CD8-positive, alpha-beta memory T cell (primary cell): Measurements from ENCODE around the gene FAM110D. TPM values are rescaled to one million over a fixed set of nuclear protein-coding genes. Genes with fewer than 3 reads are reported as not detected.
A peak's percentile ranks its signal among the peaks of the same experiment; 100 is the strongest.

ENCODE experiments used
- CTCF ChIA-PET: fragments of 350-600 bp; sonication (Branson Sonifier 250); formaldehyde crosslinking; loops from one replicate; lab custom pipeline; 2021; ENCODE audit warnings: antibody characterized with exemption; lab: Charles Lee
- POLR2A ChIA-PET: fragments of 350-600 bp; sonication (Branson Sonifier 250); formaldehyde crosslinking; loops from one replicate; lab custom pipeline; 2021; ENCODE audit warnings: antibody characterized with exemption; lab: Charles Lee
- DNase-seq, 5 donors: peaks; one replicate each; pipeline versions ENCODE4 v3.0.0 to v3.0.0-alpha.2; 2020 to 2022; ENCODE audit warnings: mixed read lengths in 1 of 5
- H3K27ac ChIP-seq: one replicate; pipeline ENCODE4 v1.7.0; 2013; ENCODE audit warnings: low read depth, mild to moderate bottlenecking, low read length, moderate library complexity
- H3K27me3 ChIP-seq: 2 replicates; pipeline ENCODE4 v1.7.0; 2013; ENCODE audit warnings: low read length, mild to moderate bottlenecking; ENCODE audit not compliant: insufficient read depth, poor library complexity, severe bottlenecking
- H3K36me3 ChIP-seq: 2 replicates; pipeline ENCODE4 v1.7.0; 2013; ENCODE audit warnings: mild to moderate bottlenecking, low read length, moderate library complexity; ENCODE audit not compliant: insufficient read depth
- H3K4me1 ChIP-seq: 2 replicates; pipeline ENCODE4 v1.7.0; 2013; ENCODE audit warnings: mild to moderate bottlenecking, low read length, moderate library complexity; ENCODE audit not compliant: insufficient read depth
- H3K4me3 ChIP-seq: 2 replicates; pipeline ENCODE4 v1.7.0; 2013; ENCODE audit warnings: mild to moderate bottlenecking, low read length
- H3K9me3 ChIP-seq: 2 replicates; pipeline ENCODE4 v1.7.0; 2013; ENCODE audit warnings: mild to moderate bottlenecking, low read length
- H3K27ac Mint-ChIP-seq, 8 donors: one replicate each; pipeline ENCODE4 v1.8.0; 2020 to 2021; ENCODE audit warnings: mixed read lengths in 8 of 8, mild to moderate bottlenecking in 6 of 8, inconsistent platforms in 3 of 8, moderate library complexity in 3 of 8
- H3K27me3 Mint-ChIP-seq, 2 donors: one replicate each; pipeline ENCODE4 v1.8.0; 2020 to 2021; ENCODE audit warnings: mixed read lengths in 2 of 2, mild to moderate bottlenecking in 1 of 2, moderate library complexity in 1 of 2
- H3K36me3 Mint-ChIP-seq, 3 donors: one replicate each; pipeline ENCODE4 v1.8.0; 2020 to 2021; ENCODE audit warnings: mixed read lengths in 3 of 3, inconsistent platforms in 1 of 3, mild to moderate bottlenecking in 1 of 3
- H3K4me1 Mint-ChIP-seq, 3 donors: one replicate each; pipeline ENCODE4 v1.8.0; 2020 to 2021; ENCODE audit warnings: mixed read lengths in 3 of 3, inconsistent platforms in 1 of 3, mild to moderate bottlenecking in 1 of 3
- H3K4me3 Mint-ChIP-seq, 7 donors: one replicate each; pipeline ENCODE4 v1.8.0; 2020 to 2021; ENCODE audit warnings: mixed read lengths in 7 of 7, mild to moderate bottlenecking in 6 of 7, moderate library complexity in 4 of 7, inconsistent platforms in 2 of 7
- H3K9me3 Mint-ChIP-seq, 5 donors: one replicate each; pipeline ENCODE4 v1.8.0; 2020 to 2022; ENCODE audit warnings: mixed read lengths in 5 of 5, mild to moderate bottlenecking in 3 of 5, moderate library complexity in 2 of 5, inconsistent platforms in 1 of 5
- polyA plus RNA-seq: library from polyadenylated mRNA; unstranded; fragments of 300-500 nt; fragmentation: Illumina TruSeq; gene quantifications from one replicate; pipeline ENCODE4 v1.2.3, GENCODE V29; 2021
- total RNA-seq, 2 experiments: library from RNA; stranded (reverse); gene quantifications; one replicate each; pipeline ENCODE4 v1.2.3, GENCODE V29; 2021

The FAM110D gene
- total and polyA plus RNA-seq, 3 experiments from 2014 or later = not detected

DNA sequence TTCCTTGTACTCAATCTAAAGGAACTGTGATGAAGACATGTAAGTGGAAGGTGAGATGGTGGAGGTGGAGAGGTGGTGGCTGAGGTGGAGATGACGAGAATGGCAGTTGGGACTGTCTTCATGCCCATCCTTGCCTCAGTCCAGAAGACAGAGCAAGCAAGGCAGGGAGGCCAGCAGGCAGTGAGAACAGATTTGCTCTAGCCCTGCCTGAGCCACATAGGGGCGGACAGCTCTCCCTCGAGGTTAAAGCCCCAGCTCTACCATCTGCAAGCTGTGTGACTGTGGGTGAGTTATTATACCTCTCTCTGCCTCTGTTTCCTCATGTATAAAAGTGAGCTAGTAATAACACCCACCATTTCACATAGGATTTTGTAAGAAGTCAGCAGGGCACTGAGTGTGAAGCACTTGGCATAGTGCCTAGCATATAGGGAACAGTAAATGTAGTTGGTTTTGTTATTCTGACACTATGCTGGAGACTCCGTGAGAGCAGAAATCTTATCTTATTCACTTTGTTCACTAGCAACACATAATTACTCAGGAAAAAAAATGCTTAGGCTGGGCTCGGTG lies 4.8 kb upstream of the FAM110D start:
- DNase-seq = peak in 1 of 5 donors; percentile 36
- H3K4me1 ChIP-seq = no peaks in the 10 kb centered on the region
- peaks cover 0 to 3% (median 1%) of the 10 kb centered on the region in 3 donors for H3K4me1 Mint-ChIP-seq
- H3K27me3 Mint-ChIP-seq = peaks cover 21 to 56% of the 10 kb centered on the region in 2 donors
- H3K36me3 ChIP-seq = no peaks in the 10 kb centered on the region
- no peak overlapping the region for H3K27ac ChIP-seq
- ChIA-PET CTCF (interaction anchor here (0.9 kb wide), 1 partner anchor 10 kb away, joined by 4 read pairs; no protein-coding TSS in a partner anchor), POLR2A (no interaction called here)
- no peaks in the 10 kb centered on the region for H3K36me3 Mint-ChIP-seq
- no peak overlapping the region for H3K4me3 Mint-ChIP-seq
- H3K4me3 ChIP-seq = no peak overlapping the region
- H3K27ac Mint-ChIP-seq = peak overlapping the region in 1 of 8 donors; percentile 49
- peaks cover 0 to 2% (median 0%) of the 10 kb centered on the region in 5 donors for H3K9me3 Mint-ChIP-seq
- peaks cover 6% of the 10 kb centered on the region for H3K27me3 ChIP-seq
- H3K9me3 ChIP-seq = no peaks in the 10 kb centered on the region

DNA sequence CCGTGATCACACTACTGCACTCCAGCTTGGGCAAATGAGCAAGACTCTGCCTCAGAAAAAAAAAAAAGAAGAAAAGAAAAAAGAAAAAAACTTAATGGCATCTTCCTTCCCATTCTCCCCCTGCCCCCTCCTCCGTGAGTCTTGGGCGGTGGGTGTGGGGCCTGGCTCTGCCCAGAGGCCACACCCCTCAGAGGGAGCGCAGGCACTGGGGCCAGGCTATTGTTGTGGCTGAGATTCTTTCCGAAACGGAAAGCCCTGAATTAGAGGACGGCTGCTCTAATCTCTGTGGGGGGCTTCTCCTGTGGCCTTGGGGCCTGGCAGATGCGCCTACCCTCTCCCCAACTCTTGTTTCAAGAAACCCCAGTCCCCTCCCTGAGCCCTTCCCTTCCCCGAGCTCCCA lies 4.1 kb upstream of the FAM110D start:
- ChIA-PET CTCF (interaction anchor here (3.0 kb wide), 1 partner anchor 10 kb away, joined by 18 read pairs; no protein-coding TSS in a partner anchor), POLR2A (no interaction called here)
- Histone ChIP-seq H3K4me3 (no peak overlapping the region), H3K36me3 (no peaks in the 10 kb centered on the region), H3K9me3 (no peaks in the 10 kb centered on the region), H3K27me3 (peaks cover 10% of the 10 kb centered on the region), H3K27ac (no peak overlapping the region), H3K4me1 (no peaks in the 10 kb centered on the region)
- DNase-seq = peak in 1 of 5 donors; percentile 30
- Mint-ChIP-seq H3K27ac (peak overlapping the region in 1 of 8 donors; percentile 47), H3K27me3 (peaks cover 27 to 60% of the 10 kb centered on the region in 2 donors), H3K36me3 (no peaks in the 10 kb centered on the region), H3K4me1 (peaks cover 0 to 3% (median 1%) of the 10 kb centered on the region in 3 donors), H3K4me3 (no peak overlapping the region), H3K9me3 (peaks cover 0 to 4% (median 0%) of the 10 kb centered on the region in 5 donors)

DNA sequence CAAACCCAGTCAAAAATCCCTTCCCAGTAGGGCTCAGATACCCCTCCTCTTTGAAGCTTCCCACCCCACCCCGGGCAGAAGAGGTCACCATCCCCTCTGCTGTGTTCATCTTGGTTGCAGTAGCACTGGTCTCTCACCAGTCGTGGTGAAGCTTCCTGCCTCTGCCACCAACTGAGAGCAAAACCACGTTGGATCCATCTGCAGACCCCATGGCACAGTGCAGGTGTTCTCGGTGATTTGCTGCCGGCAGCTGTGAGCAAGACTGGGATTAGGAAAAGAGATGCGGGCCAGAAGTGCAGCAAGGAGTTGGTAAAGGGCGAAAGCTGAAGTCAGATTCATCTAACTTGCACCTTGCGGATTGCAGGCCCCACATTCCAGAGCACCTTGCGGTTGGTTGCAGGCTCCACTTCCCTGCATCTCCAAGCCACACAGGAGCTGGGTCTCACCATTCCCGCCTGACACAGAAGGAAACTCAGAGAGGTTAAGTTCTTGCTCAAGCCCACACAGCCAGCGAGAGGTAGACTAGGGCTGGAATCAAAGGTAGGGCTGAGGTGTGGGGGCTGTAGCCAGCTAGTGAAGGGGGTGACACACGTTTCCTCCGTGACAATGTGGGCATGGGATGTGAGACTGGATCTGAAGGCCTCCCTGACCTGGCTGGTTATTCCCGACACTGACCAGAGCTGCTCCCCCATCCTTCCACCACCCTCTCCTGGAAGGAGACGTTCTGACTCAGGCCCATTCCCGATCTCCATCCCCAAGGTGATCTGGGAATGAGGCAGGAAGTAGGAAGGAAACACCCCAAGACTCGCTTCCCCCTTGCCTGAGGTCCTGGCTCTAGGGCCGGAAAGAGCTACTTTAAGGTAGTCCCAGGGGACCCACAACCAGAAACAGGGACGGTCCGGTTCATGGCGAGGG lies 3.3 kb upstream of the FAM110D start:
- Histone ChIP-seq H3K9me3 (no peaks in the 10 kb centered on the region), H3K27me3 (peaks cover 10% of the 10 kb centered on the region), H3K27ac (no peak overlapping the region), H3K4me1 (no peaks in the 10 kb centered on the region), H3K4me3 (no peak overlapping the region), H3K36me3 (no peaks in the 10 kb centered on the region)
- DNase-seq = peak in 1 of 5 donors; percentile 6
- Mint-ChIP-seq H3K4me3 (no peak overlapping the region), H3K27ac (peak overlapping the region in 1 of 8 donors; percentile 50), H3K27me3 (peaks cover 31 to 57% of the 10 kb centered on the region in 2 donors), H3K36me3 (no peaks in the 10 kb centered on the region), H3K4me1 (peaks cover 0 to 3% (median 1%) of the 10 kb centered on the region in 3 donors), H3K9me3 (peaks cover 0 to 4% (median 0%) of the 10 kb centered on the region in 5 donors)
- CTCF ChIA-PET = interaction anchor here (1.0 to 3.0 kb wide), 3 partner anchors 11 to 119 kb away, joined by 3 to 18 read pairs (median 3); no protein-coding TSS in a partner anchor
- POLR2A ChIA-PET = no interaction called here

DNA sequence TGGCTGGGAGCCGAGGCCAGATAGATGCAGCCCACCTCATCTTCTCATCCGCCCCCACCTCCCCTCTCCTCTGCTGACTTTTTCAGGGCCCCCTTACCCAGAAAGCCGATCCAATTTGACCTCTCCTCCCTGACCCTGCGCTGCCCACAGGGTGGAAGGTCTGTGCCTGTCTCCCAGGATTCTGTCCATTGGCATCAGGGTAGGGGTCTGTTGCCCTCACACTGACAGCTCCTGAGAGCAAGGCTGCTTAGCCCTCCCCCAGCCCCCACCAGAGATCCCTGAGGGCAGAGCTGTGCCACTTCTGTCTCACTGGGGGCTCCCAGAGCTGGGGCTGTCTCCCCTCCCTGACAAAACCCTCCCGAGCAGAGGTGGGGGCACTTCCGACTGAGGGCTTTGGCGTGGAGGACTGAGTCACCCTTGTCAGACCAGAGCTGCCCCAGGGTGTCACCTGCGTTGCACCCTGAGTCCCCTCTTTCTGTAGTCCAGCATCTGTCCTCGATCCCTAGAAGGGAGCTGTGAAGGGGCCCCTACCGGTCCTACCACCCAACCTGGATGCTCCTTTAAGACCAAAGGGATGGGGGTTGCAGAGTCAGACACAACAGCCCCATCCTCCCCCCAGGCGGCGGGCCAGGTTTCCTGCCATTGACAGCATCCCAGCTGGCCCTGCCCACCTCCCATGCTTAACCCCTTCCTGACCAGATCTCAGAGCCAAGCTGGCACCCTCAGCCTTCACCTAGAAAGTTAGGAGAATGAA lies 2.4 kb upstream of the FAM110D start:
- ChIA-PET POLR2A (no interaction called here), CTCF (interaction anchor here (0.9 to 3.0 kb wide), 6 partner anchors 12 to 120 kb away, joined by 3 to 18 read pairs (median 3); partner anchors contain the start of genes C1orf232 and ZNF593)
- Mint-ChIP-seq H3K4me3 (no peak overlapping the region), H3K9me3 (peaks cover 0 to 4% (median 0%) of the 10 kb centered on the region in 5 donors), H3K4me1 (peaks cover 0 to 6% (median 1%) of the 10 kb centered on the region in 3 donors), H3K36me3 (no peaks in the 10 kb centered on the region), H3K27me3 (peaks cover 37 to 59% of the 10 kb centered on the region in 2 donors), H3K27ac (peak overlapping the region in 1 of 8 donors; percentile 50)
- Histone ChIP-seq H3K36me3 (no peaks in the 10 kb centered on the region), H3K9me3 (no peaks in the 10 kb centered on the region), H3K27ac (no peak overlapping the region), H3K27me3 (peaks cover 10% of the 10 kb centered on the region), H3K4me3 (no peak overlapping the region), H3K4me1 (no peaks in the 10 kb centered on the region)
- DNase-seq = no peak

DNA sequence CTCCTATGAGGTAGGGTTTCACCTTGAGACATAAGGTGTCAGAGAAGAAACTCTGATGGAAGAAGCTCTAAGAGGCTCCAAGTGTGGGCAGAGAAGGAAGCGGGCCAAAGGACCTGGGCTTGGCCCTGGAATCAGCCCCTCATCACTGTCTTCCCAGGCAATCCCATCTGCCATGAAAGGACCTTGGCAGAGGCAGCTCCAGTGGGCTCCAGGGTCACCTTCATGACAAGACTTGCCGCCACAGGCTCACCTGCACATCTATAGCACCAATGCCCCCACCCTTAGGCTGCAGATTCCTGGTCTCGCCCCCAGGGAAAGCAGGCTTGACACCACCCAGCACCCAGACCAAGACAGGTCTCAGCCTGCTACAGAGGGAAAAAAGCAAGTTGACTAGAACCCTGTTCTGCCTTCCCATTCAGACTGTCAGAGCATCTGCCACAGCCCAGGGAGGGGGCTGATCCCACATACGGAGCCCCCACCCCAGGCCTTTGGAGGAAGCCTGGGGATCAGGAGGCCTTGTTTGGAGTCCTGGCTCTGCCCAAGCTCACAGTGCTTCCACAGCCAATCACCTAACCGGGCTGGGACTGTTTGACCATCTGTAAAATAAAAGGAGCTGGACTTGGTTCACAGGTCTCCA lies 490 bp upstream of the FAM110D start:
- no peaks in the 10 kb centered on the region for H3K36me3 Mint-ChIP-seq
- ChIA-PET POLR2A (interaction anchor here (0.6 kb wide), 1 partner anchor 115 kb away, joined by 5 read pairs; no protein-coding TSS in a partner anchor), CTCF (interaction anchor here (0.9 to 1.5 kb wide), 2 partner anchors 11 to 76 kb away, joined by 3 to 7 read pairs; partner anchors contain the start of genes C1orf232, CEP85 and ZNF593)
- H3K27ac Mint-ChIP-seq = no peak overlapping the region
- no peaks in the 10 kb centered on the region for H3K9me3 ChIP-seq
- peaks cover 40 to 62% of the 10 kb centered on the region in 2 donors for H3K27me3 Mint-ChIP-seq
- no peak overlapping the region for H3K4me3 Mint-ChIP-seq
- no peak overlapping the region for H3K27ac ChIP-seq
- peaks cover 0 to 4% (median 0%) of the 10 kb centered on the region in 5 donors for H3K9me3 Mint-ChIP-seq
- H3K4me1 ChIP-seq = peaks cover 5% of the 10 kb centered on the region
- peaks cover 18% of the 10 kb centered on the region for H3K27me3 ChIP-seq
- no peak for DNase-seq
- no peaks in the 10 kb centered on the region for H3K36me3 ChIP-seq
- no peak overlapping the region for H3K4me3 ChIP-seq
- peaks cover 5 to 12% (median 5%) of the 10 kb centered on the region in 3 donors for H3K4me1 Mint-ChIP-seq

DNA sequence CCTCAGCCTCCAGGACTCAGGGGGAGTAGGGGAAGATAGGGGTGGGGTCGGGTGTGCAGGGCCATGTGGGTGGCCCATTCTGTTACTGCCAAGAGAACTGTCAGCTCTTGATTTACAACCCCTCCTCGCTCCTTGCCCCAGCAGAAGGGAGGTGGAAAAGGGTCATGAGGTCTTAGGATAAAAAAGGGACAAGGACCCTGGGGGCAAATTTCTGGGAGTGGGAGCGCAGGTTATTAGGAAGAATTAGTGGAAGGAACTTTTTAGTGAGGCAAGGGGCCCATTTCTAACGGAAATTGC lies 812 bp downstream of the FAM110D start:
- Histone ChIP-seq H3K4me3 (no peak overlapping the region), H3K9me3 (no peaks in the 10 kb centered on the region), H3K4me1 (peaks cover 15% of the 10 kb centered on the region), H3K27ac (no peak overlapping the region), H3K36me3 (no peaks in the 10 kb centered on the region), H3K27me3 (peaks cover 18% of the 10 kb centered on the region)
- peak in 1 of 5 donors; percentile 14 for DNase-seq
- POLR2A ChIA-PET = no interaction called here
- Mint-ChIP-seq H3K27me3 (peaks cover 45 to 58% of the 10 kb centered on the region in 2 donors), H3K9me3 (peaks cover 0 to 4% (median 0%) of the 10 kb centered on the region in 5 donors), H3K27ac (no peak overlapping the region), H3K4me3 (no peak overlapping the region), H3K36me3 (no peaks in the 10 kb centered on the region), H3K4me1 (peaks cover 8 to 20% (median 10%) of the 10 kb centered on the region in 3 donors)
- CTCF ChIA-PET = no interaction called here
